Measurements from ENCODE around the gene FSIP1.

The FSIP1 gene

GRCh38 chr15:39580485-39581241 lies 202.0 kb downstream of the FSIP1 start, which contains the start of gene THBS1:
THBS1 (plus strand) TSS chr15:39581079; CDS start chr15:39581858, 779 bp downstream.
- no peak for DNase-seq

- peak in 1 of 2 experiments; percentile 78 for DNase-seq
Measured at GRCh38 chr15:39580117-39580484, 202.5 kb downstream of the FSIP1 start.

DNA sequence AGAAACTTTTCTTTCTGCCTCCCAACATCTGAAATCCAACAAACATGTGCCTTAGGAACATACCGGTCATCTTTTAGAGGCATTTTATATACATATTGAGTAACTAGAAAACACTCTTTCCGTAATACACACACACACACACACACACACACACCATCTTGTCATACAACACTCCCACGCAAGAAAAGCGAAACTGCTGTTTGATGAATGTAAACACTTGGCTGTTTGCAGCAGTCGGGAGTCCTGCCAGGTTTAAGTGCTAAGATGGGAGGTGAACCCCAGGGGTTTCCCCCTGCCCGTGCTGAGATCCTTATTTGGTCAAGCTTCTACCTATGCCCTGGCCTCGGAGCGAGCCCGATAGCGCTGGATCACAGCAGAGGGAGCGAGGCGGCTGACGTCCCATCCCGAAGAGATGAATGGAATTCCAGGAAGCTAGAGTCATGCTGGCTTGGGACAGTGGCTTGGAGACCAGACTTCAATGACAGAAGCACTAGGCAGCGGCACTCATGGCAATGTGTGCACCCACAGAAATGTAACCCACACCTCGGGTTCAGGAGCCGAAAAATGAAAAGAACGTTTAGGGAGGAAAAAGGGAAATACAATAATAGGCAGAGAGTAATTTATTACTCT lies 203.0 kb downstream of the FSIP1 start:
- DNase-seq = no peak

- DNase-seq = no peak
Measured at GRCh38 chr15:39578851-39579486, 203.7 kb downstream of the FSIP1 start.

GRCh38 chr15:39575180-39575579 lies 207.5 kb downstream of the FSIP1 start:
- DNase-seq = no peak

DNA sequence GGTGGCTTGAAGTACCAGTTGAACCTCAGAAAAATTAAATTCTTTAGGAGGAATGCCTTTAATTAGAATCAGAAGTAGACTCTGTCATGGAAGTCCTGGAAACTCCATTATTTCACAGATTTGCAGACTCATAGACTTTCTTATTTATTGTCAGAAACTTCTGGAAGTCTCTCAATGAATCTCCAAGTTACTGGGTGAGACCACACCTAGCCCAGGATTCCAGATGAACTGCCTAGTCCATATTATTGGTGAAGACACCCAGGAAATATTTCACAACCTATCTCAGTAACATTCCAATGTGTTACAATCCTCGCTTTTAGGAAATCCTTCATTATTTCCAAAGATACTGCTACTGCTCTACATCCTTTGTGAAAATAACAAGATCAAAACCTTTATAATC lies 208.2 kb downstream of the FSIP1 start:
- DNase-seq = no peak

DNA sequence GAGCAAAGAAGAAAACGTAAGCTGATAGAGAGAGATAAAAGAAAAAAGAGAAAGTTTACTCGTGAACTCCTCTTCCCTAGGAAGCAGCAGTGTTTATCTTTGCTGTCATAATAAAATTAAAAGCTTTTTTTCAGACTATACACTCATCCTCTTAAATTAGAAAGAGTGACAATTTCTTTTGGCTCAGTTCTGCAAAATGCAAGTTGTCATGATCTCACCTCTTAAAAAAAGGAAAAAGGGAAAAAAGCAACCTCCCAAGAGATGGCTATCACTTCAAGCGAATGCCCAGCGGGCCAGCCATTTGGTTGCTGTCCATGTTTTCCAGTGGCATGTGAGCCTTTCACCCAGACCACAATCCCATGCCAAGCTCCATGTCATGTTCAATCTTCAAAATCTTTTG lies 208.8 kb downstream of the FSIP1 start:
- no peak for DNase-seq

DNA sequence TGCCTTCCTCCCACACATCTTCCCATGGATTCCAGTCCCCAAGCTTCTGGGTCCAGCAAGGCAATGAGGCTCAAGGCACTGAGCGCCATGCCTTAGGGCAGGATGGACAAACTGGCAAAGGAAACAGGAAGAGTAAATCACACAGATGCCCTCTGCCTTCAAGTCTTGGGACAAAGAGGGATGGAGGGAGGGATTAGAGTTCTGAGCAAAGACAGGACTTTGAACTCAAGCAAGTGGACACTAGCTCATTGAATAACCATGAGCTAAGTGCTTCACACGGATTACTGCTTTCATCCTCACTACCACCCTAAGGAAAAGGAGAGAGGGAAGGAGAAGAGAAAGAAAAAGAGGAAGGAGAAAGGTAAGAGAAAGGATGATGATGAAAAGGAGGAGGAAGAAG lies 209.4 kb downstream of the FSIP1 start:
- no peak for DNase-seq

- no peak for DNase-seq
Measured at GRCh38 chr15:39565851-39566250, 216.8 kb downstream of the FSIP1 start.

DNA sequence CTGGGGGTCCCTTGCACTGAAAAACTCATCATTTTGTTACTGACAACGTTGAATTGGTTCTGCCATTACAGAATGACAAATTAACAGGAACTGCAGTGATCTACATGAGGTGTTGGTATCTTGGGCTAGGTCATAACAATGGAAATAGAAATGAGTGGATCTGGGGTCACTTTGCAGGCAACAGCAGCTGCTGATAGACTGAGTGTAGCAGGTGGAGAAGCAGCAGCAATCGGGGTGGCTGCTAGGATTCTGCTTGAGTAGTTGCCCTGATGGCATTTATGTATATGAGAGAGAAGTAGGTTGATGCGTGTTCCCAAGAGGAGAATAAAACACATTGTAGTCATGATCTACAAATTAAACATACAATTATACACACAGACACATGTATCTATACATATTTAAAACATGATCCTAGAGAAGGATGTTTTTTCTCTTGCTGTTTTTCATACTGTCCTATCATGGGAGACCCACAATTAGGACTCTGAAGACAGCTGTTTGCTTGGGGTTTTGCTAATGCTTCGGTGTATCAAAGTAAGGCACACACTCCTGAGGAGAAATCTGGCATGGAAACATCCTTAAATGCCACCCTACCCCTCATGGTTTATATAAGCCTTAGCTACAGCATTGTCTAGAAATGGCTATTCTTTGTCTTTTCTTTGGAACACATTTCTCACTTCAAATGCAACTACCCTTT lies 217.5 kb downstream of the FSIP1 start:
- DNase-seq = no peak

DNA sequence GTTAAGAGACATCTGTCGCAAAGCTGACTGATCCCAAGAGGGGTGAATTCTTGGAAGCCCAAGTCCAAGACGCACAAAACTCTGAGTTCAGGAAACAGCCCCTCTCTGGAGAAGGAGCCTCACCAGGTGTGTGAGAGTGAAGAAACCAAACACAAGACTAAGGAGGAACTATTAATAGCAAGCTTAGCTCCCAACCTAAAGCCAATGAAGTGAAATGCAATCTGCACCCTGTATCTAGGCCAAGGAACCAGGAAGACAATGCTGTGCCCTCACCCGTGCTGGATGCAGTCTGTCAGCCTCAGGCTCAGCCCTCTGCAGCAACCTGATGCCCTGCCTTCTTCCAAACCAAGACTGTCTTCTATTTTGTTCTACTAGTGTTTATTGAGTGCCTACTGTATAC lies 224.2 kb downstream of the FSIP1 start:
- DNase-seq = peak in 1 of 2 experiments; percentile 48

GRCh38 chr15:39556461-39556860 lies 226.2 kb downstream of the FSIP1 start:
- peak; percentile 8 to 54 for DNase-seq

DNA sequence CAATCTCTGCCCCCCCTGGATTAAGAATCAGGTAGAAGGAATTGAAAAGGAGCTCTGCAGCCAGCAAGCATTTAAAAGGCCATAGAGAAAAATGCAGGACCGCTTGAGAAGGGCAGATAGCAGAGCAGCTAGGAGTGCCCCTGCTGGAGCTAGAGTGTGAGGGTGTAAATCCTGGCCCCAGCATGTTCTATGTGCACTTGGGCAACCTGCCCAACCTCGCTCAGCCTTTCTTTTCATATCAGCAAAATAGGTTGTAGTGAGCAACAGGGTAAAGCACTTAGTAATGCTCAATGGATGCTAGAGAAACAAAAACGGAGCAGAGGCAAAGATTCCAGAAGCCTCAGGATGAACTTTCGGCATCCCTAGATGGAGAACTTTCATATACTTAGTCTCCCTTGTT lies 226.8 kb downstream of the FSIP1 start:
- peak; percentile 2 to 24 for DNase-seq

GRCh38 chr15:39554746-39555387 lies 227.8 kb downstream of the FSIP1 start:
- no peak for DNase-seq

DNA sequence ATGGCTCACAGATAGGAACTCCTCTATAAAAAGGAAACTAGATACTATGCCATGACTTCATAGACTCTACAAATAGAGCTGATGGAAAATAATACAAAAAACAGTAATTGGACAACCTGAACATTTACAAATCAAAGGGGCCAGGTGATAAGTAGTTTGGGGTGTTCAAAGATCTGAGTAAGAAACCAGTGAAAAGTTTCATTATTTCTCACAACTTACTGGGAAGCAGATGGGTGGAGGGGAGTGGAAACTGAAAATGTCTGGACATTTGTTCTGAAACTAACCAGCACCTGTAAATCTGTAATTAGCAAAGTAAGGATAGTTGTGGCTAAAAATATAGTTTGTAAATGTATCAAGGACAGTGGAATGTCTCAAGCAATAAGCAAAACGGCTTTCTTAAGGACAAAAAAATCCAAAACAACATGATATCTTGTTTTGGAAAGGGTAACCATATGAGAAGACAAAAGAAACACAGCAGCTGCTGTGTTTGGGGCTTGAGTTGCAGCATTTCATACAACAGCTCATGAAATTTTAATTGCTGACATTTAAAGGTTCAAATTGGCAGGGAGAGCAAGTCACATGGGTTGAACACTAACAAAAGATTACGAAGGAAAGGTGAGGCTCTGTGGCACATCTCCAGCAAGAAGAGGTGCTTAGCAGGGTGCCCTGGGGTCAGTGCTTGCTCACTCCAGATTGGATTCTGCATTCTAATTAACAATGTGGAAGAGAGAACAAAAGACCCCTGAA lies 228.5 kb downstream of the FSIP1 start:
- DNase-seq = no peak

DNA sequence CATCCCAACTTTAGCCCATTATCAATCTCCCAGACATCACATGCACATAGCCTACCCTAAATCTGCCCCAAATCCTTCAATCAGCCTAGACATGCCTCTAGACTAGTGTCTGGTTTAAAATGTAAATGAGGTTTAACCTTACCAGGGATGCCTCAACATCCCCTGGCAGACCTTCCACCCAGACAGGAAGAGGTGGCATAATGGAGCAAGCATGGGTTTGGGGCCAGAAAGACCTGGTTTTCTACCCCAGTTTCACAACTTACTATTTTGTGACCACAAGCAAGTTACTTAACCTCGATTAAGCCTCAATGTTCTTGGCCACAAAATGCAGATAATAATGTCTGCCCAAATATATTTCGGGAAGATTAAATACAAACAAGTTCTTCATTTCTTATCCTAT lies 230.1 kb downstream of the FSIP1 start:
- no peak for DNase-seq

DNA sequence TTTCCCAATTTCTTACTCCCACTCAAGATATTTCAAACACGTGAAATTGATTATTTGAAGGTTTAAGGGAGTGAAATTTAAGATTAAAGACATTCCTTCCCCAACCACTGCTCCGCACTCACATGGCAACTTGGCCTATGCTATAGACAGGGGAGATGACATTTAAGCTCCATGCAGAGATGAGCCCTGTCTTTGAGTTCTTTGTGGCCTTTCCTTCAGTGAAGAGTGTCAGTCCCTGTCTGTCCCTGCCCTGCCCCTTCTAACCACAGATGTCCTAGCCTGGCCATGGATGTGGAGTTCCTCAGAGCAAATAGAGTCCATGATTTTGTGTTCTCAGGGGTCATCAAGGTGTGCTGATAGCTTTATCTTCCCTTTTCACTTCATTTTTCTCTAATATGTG lies 231.2 kb downstream of the FSIP1 start:
- DNase-seq = no peak

Data from NCI-H446 (cell line).